HG02884 (cell line): ENCODE results near the gene MBD5.

Source experiments
- ATAC-seq: cut with Tn5 transposase; IDR thresholded peaks from one replicate; pipeline ENCODE4 v1.9.1; 2021; ENCODE audit warnings: mild to moderate bottlenecking, moderate library complexity; ENCODE audit not compliant: unreplicated experiment

MBD5 gene

GRCh38 chr2:148515976-148516375 is 495.1 kb downstream of the MBD5 start:
- ATAC-seq = no peak

- no peak for ATAC-seq
These were observed 496.4 kb downstream of the MBD5 start for GRCh38 chr2:148517296-148517695.

- no peak for ATAC-seq
These were observed 496.9 kb downstream of the MBD5 start for GRCh38 chr2:148517822-148518221.

GRCh38 chr2:148519013-148519412 is 498.1 kb downstream of the MBD5 start:
- ATAC-seq = no peak

DNA sequence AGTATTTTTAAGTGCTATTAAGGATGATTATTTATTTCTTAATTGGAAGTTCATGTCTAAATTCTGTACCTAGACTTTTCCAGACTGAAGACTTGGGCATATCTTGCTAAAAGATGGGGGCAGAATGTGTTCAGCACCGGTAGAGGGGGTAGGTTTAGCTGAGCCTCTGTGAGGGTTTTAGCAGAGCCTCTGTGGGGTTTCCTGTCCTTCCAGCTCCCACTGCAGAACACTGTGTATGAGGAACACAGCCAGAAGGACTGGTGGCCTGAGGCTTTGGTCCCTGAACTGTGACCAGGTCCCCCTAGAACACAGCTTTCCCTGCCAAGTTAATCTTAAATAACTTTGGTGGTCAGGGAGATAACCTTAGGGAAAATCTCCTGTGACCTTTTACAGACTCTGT is 500.3 kb downstream of the MBD5 start:
- no peak for ATAC-seq

DNA sequence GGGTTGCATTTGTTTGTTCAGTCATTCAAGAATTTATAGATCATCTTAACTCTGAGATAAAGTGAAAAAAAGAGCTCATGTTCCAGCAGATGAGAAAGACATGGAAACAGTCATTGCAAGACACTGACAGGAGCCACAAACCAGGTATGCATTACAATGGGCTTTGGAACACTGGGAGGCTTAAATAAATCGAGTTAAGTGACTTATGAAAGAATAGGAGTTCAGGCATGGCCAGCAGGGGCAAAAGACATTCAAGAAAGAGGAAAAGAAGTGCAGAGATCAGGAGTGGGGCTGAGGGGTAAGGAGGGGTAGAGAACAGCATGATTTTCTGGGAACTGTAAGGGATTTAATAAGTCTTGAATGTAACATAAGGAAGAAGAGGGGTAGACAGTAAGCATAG is 502.4 kb downstream of the MBD5 start:
- no peak for ATAC-seq

GRCh38 chr2:148524519-148524919 is 503.6 kb downstream of the MBD5 start:
- ATAC-seq = peak; percentile 53

GRCh38 chr2:148525130-148525529 is 504.2 kb downstream of the MBD5 start:
- ATAC-seq = no peak

GRCh38 chr2:148526509-148527346 is 505.8 kb downstream of the MBD5 start:
- no peak for ATAC-seq

GRCh38 chr2:148527488-148528340 is 506.8 kb downstream of the MBD5 start:
- ATAC-seq = no peak

- no peak for ATAC-seq
These were observed 507.6 kb downstream of the MBD5 start for GRCh38 chr2:148528356-148529064.

- no peak for ATAC-seq
These were observed 508.9 kb downstream of the MBD5 start for GRCh38 chr2:148529745-148530144.

DNA sequence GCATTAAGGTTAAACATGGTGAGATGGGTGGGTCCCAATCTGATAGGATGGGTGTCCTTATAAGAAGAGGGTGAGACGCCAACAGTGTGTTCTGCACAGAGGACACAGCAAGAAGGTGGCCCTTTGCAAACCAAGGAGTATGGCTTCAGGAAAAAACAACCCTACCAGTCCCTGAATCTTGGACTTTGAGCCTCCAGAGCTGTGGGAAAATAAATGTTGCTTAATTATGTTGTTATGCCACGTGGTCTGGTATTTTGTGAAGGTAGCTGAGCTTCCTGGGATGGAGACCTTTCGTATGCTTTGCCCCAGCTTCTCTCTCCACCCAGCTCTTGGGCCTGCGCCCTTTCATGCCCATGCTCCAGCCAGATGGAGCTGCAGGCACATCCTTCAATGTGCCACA is 509.5 kb downstream of the MBD5 start:
- ATAC-seq = no peak

- no peak for ATAC-seq
These were observed 510.3 kb downstream of the MBD5 start for GRCh38 chr2:148531235-148531634.

DNA sequence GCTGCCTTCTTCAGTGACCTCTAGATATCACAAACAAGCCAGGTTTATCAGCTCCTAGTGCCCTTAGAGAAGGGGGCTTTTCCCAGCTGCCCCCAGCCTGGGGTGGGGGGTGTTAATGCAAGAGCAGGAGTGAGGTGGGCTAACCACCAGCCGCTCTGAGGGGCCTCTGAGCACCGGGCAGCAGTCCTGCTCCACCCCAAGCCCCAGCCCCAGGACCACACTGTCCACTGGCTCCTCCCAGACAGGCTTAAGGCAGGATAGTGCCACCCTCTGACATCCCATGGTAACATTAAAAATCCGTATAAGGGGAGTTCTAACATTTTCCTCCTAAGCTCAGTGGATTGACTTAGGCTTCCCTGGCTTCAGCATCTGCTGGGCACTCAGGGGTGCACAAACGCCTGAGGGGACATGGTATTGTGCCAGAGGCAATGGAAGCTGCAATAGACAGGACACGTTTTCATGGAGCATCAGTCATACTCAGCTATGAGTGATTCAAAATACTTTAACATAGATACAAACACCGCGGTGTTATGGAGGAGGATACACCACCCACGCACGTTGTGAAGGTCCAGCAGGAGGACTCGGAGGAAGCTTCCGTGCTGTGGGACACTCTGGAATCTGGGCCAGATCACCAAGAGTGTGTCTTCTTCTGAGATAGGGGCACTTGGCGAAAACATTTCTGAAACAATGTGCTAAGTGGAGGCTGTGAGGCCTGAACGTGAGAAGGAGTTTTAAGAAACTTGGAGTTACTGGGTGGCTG is 511.0 kb downstream of the MBD5 start:
- no peak for ATAC-seq

DNA sequence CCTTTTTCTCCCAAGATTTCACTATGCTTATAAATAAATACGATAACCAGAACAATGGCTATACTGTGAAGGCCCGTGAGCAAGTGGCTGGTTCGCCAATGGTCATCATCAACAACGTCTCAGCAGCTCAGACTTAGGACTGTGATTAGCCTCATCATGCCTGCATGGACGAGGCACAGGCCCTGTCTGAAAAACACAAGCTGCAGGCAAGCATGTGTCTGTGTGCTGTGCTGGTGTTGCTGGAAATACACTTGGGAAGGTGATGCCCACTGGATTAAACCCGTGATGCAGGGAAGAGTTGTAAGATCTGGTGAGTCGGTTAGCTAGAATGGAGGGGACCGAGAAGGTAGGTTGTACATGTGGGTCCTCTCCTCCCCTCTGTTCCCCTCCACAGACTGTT is 512.1 kb downstream of the MBD5 start:
- ATAC-seq = no peak

DNA sequence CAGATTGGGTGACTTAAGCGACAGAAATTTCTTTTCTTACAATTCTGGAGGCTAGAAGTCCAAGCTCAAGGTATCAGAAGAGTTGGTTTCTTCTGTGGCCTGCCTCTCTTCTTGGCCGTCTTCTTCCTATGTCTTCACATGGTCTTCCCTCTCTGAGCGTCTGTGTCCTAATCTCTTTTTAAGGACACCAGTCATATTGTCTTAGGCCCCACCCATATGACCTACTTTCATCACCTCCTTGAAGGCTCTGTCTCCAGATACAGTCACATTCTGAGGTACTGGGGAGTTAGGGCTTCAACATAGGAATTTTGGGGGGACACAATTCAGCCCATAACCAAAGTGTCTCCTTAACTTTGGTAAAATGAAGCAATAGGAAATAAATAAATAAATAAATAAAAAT is 512.8 kb downstream of the MBD5 start:
- ATAC-seq = no peak

- ATAC-seq = no peak
These were observed 513.7 kb downstream of the MBD5 start for GRCh38 chr2:148534416-148535204.

DNA sequence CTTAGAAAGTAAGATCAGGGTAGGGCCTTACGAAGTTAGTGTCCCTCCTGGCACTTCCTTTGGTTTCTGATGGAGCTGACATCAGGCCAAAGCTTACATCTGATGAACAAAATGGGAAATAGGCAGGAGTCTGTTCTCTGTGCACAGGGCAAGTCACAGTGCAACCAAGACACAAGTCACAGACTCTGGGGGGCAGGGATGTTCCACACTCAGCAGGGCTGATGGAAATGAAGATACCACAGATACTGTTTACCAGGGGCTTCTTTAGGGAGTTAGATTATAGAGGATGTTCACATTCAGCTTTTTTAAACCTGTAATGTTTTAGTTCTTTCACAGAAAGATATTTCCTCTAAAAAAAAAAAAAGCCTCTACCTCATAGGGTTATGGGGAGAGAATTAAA is 517.5 kb downstream of the MBD5 start:
- ATAC-seq = no peak

DNA sequence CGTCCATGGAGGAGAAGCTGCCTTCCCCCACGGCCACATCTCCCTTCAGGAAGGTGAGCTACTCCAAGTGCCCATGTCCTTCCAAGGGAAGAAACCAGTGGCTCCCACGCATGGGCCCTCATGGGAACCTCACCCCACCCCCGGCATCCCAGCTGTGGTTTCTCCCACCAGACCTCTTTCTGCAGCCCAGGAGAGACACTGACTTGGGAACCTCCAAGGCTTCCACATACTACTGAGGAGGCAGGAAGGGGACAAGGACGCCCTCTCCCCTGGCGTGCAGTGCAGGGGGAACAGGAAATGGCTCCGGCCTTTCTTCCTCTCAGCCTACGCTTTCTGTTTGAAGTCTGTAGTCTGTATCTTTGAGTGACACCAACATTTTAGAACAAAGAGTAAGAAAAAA is 519.1 kb downstream of the MBD5 start:
- ATAC-seq = peak; percentile 70
